Measurements from ENCODE around the gene ACOX3.

DNA sequence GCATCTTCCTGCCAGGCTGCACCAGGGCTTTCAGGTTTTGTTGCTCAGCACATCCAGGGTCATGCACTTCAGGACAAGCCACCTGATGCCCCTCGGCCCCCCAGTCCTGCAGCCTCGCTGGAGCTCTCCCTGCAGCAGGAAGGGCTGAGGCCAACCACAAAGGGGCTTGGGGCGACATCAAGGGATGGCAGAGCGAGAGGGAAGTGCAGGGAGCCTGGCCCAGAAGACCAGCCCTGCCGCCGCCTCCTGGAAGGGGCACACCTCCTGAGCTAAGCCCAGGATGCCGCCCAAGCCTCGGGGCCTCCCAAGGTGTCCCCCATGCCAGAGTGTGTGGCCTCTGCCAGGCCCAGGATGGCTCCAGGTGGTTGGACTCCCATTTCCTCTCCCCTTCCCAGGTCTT is 37.2 kb upstream of the ACOX3 start:
- TF ChIP-seq POLR2A (IDR thresholded peaks at IDR 0.05): no peak
- TF ChIP-seq, protein P1, sequence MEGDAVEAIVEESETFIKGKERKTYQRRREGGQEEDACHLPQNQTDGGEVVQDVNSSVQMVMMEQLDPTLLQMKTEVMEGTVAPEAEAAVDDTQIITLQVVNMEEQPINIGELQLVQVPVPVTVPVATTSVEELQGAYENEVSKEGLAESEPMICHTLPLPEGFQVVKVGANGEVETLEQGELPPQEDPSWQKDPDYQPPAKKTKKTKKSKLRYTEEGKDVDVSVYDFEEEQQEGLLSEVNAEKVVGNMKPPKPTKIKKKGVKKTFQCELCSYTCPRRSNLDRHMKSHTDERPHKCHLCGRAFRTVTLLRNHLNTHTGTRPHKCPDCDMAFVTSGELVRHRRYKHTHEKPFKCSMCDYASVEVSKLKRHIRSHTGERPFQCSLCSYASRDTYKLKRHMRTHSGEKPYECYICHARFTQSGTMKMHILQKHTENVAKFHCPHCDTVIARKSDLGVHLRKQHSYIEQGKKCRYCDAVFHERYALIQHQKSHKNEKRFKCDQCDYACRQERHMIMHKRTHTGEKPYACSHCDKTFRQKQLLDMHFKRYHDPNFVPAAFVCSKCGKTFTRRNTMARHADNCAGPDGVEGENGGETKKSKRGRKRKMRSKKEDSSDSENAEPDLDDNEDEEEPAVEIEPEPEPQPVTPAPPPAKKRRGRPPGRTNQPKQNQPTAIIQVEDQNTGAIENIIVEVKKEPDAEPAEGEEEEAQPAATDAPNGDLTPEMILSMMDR (IDR thresholded peaks at IDR 0.05): no peak
